WTC11 (cell line): Measurements from ENCODE around the gene GADL1. TPM values are rescaled to one million over a fixed set of nuclear protein-coding genes. Genes with fewer than 3 reads are reported as not detected.

Experiments
- ATAC-seq: fragments of 200-7000 bp; cut with Tn5 transposase; 2 replicates; pipeline ENCODE4 v1.10.0; 2021; ENCODE audit warnings: mild to moderate bottlenecking, moderate library complexity
- CTCF ChIA-PET: fragments of 300-600 bp; sonication (Branson Sonifier 250); formaldehyde crosslinking; loops from one replicate; lab custom pipeline; 2021; ENCODE audit warnings: antibody characterized with exemption; lab: Charles Lee
- POLR2A ChIA-PET: fragments of 350-600 bp; sonication (Branson Sonifier 250); formaldehyde crosslinking; loops from one replicate; lab custom pipeline; 2021; ENCODE audit warnings: antibody characterized with exemption; lab: Charles Lee
- DNase-seq: peaks from one replicate; pipeline ENCODE4 v3.0.0; 2021; ENCODE audit warnings: low spot score
- H3K27ac Mint-ChIP-seq: 2 replicates; pipeline ENCODE4 v1.8.0; 2021; ENCODE audit warnings: mixed read lengths
- H3K27me3 Mint-ChIP-seq: 2 replicates; pipeline ENCODE4 v1.8.0; 2021; ENCODE audit warnings: low read depth, mild to moderate bottlenecking, moderate library complexity, mixed read lengths
- H3K36me3 Mint-ChIP-seq: 2 replicates; pipeline ENCODE4 v1.8.0; 2021; ENCODE audit warnings: mixed read lengths
- H3K4me1 Mint-ChIP-seq: 2 replicates; pipeline ENCODE4 v1.8.0; 2022; ENCODE audit warnings: mixed read lengths
- H3K4me3 Mint-ChIP-seq: 2 replicates; pipeline ENCODE4 v1.8.0; 2021; ENCODE audit warnings: mild to moderate bottlenecking, moderate library complexity, mixed read lengths
- H3K9me3 Mint-ChIP-seq: 2 replicates; pipeline ENCODE4 v1.8.0; 2021; ENCODE audit warnings: mixed read lengths
- ATF1 ChIP-seq: sonication (generic); formaldehyde crosslinking; IDR thresholded peaks from 2 replicates; pipeline ENCODE4 v1.8.1; 2023; ENCODE audit warnings: mild to moderate bottlenecking, moderate library complexity, missing genetic modification reagents
- ATF2 ChIP-seq: sonication (generic); formaldehyde crosslinking; IDR thresholded peaks from 2 replicates; pipeline ENCODE4 v1.8.1; 2022; ENCODE audit warnings: low read depth, missing genetic modification reagents, borderline replicate concordance
- CDX4 ChIP-seq: fragments of 250-450 bp; sonication (Bioruptor Pico); IDR thresholded peaks from 2 replicates; pipeline ENCODE4 v1.9.0; 2021; ENCODE audit warnings: moderate library complexity, mild to moderate bottlenecking, inconsistent platforms, borderline replicate concordance
- ERG ChIP-seq: fragments of 250-450 bp; sonication (Bioruptor Pico); IDR thresholded peaks from 2 replicates; pipeline ENCODE4 v1.8.0; 2021; ENCODE audit warnings: mild to moderate bottlenecking
- FOXP1 ChIP-seq: sonication (generic); formaldehyde crosslinking; IDR thresholded peaks from 2 replicates; pipeline ENCODE4 v1.8.0; 2022; ENCODE audit warnings: missing genetic modification reagents, mild to moderate bottlenecking, moderate library complexity, borderline replicate concordance
- HMGXB4 ChIP-seq: sonication (generic); formaldehyde crosslinking; IDR thresholded peaks from 2 replicates; pipeline ENCODE4 v1.8.1; 2023; ENCODE audit warnings: mild to moderate bottlenecking, moderate library complexity, missing genetic modification reagents
- IRF1 ChIP-seq: sonication (generic); formaldehyde crosslinking; IDR thresholded peaks from 2 replicates; pipeline ENCODE4 v1.8.0; 2023; ENCODE audit warnings: missing genetic modification reagents
- JUN ChIP-seq: sonication (generic); formaldehyde crosslinking; IDR thresholded peaks from 2 replicates; pipeline ENCODE4 v1.8.0; 2023; ENCODE audit warnings: mild to moderate bottlenecking, missing genetic modification reagents
- MAX ChIP-seq: sonication (generic); formaldehyde crosslinking; IDR thresholded peaks from 2 replicates; pipeline ENCODE4 v1.8.0; 2022; ENCODE audit warnings: mild to moderate bottlenecking, missing genetic modification reagents
- NFATC4 ChIP-seq: fragments of 250-450 bp; sonication (Bioruptor Pico); IDR thresholded peaks from 2 replicates; pipeline ENCODE4 v1.9.0; 2021; ENCODE audit warnings: mild to moderate bottlenecking
- NR2C2 ChIP-seq: sonication (generic); formaldehyde crosslinking; IDR thresholded peaks from 2 replicates; pipeline ENCODE4 v1.8.0; 2022; ENCODE audit warnings: mild to moderate bottlenecking, missing genetic modification reagents
- PREB ChIP-seq: sonication (generic); formaldehyde crosslinking; IDR thresholded peaks from 2 replicates; pipeline ENCODE4 v1.8.1; 2022; ENCODE audit warnings: mild to moderate bottlenecking, missing genetic modification reagents, moderate library complexity, borderline replicate concordance
- PRRX2 ChIP-seq: fragments of 250-450 bp; sonication (Bioruptor Pico); IDR thresholded peaks from 2 replicates; pipeline ENCODE4 v1.8.0; 2021; ENCODE audit warnings: mild to moderate bottlenecking
- ZBTB21 ChIP-seq: sonication (generic); formaldehyde crosslinking; IDR thresholded peaks from 2 replicates; pipeline ENCODE4 v1.8.1; 2023; ENCODE audit warnings: mild to moderate bottlenecking, missing genetic modification reagents, borderline replicate concordance
- ZNF232 ChIP-seq: sonication (generic); formaldehyde crosslinking; IDR thresholded peaks from 2 replicates; pipeline ENCODE4 v1.8.0; 2022; ENCODE audit warnings: mild to moderate bottlenecking, missing genetic modification reagents
- ZNF317 ChIP-seq: sonication (generic); formaldehyde crosslinking; IDR thresholded peaks from 2 replicates; pipeline ENCODE4 v1.8.1; 2023; ENCODE audit warnings: low read depth, mild to moderate bottlenecking, moderate library complexity, missing genetic modification reagents, borderline replicate concordance
- total RNA-seq: library from RNA; stranded (reverse); gene quantifications from 3 replicates; pipeline ENCODE4 v1.2.3, GENCODE V29; 2021

The GADL1 gene
- total RNA-seq, 1 experiment from 2014 or later: 0.15 TPM

- TF ChIP-seq ZBTB21 (CRISPR knock-in tag): no peak
Measured at GRCh38 chr3:30702038-30702827, 192.2 kb downstream of the GADL1 start (continued).

GRCh38 chr3:30700702-30701321 lies 193.6 kb downstream of the GADL1 start:
- CTCF ChIA-PET: no interaction called here
- H3K27me3 Mint-ChIP-seq: no peaks in the 10 kb centered on the region
- POLR2A ChIA-PET: no interaction called here

GRCh38 chr3:30699927-30700326 lies 194.5 kb downstream of the GADL1 start:
- ATAC-seq (no peak), DNase-seq (no peak)
- POLR2A ChIA-PET: no interaction called here
- H3K27ac Mint-ChIP-seq: no peak overlapping the region
- H3K27me3 Mint-ChIP-seq: no peaks in the 10 kb centered on the region
- peaks cover 40% of the 10 kb centered on the region for H3K4me1 Mint-ChIP-seq
- no peak for TF ChIP-seq ERG
- no peak for TF ChIP-seq IRF1
- TF ChIP-seq PREB (CRISPR knock-in tag): no peak
- no peak for TF ChIP-seq HMGXB4
- no peak for TF ChIP-seq NR2C2 (CRISPR knock-in tag)
- no peak for TF ChIP-seq PRRX2 (CRISPR knock-in tag)
- no peak for TF ChIP-seq MAX (CRISPR knock-in tag)
- CTCF ChIA-PET: no interaction called here
- no peak overlapping the region for H3K4me3 Mint-ChIP-seq
- H3K9me3 Mint-ChIP-seq: peaks cover 37% of the 10 kb centered on the region
- peaks cover 41% of the 10 kb centered on the region for H3K36me3 Mint-ChIP-seq

More at GRCh38 chr3:30700702-30701321, 193.6 kb downstream of the GADL1 start:
- Mint-ChIP-seq H3K27ac (no peak overlapping the region), H3K36me3 (peaks cover 49% of the 10 kb centered on the region), H3K4me1 (peaks cover 36% of the 10 kb centered on the region), H3K9me3 (peaks cover 40% of the 10 kb centered on the region), H3K4me3 (no peak overlapping the region)
- ATAC-seq (no peak), DNase-seq (no peak)
- TF ChIP-seq NFATC4 (CRISPR knock-in tag) (no peak), JUN (CRISPR knock-in tag) (no peak), ATF1 (no peak), FOXP1 (CRISPR knock-in tag) (no peak), ZNF317 (CRISPR knock-in tag) (no peak), ZNF232 (no peak), CDX4 (no peak), ATF2 (CRISPR knock-in tag) (no peak)
- TF ChIP-seq, all 79 proteins: peak for 0
